HepG2 (cell line): ENCODE data around the gene SYNC. TPM values are rescaled to one million over a fixed set of nuclear protein-coding genes. Genes with fewer than 3 reads are reported as not detected.

Experiments
- BHLHE40 ChIP-seq: IDR thresholded peaks from 2 replicates; pipeline ENCODE4 v1.6.1; 2011; ENCODE audit warnings: low read length, improper control_type of control experiment
- CCDC6 ChIP-seq: sonication (generic); formaldehyde crosslinking; IDR thresholded peaks from 2 replicates; pipeline ENCODE4 v1.8.1; 2022; ENCODE audit warnings: mild to moderate bottlenecking, missing genetic modification reagents, moderate library complexity
- CENPBD1 ChIP-seq: sonication (generic); formaldehyde crosslinking; IDR thresholded peaks from 2 replicates; pipeline ENCODE4 v1.8.0; 2022; ENCODE audit warnings: missing genetic modification reagents, low read depth, mild to moderate bottlenecking, borderline replicate concordance
- FOXJ3 ChIP-seq: sonication (generic); formaldehyde crosslinking; IDR thresholded peaks from 2 replicates; pipeline ENCODE4 v1.4.0; 2020; ENCODE audit warnings: missing genetic modification reagents, mild to moderate bottlenecking, borderline replicate concordance
- HNRNPUL1 ChIP-seq: fragments of 200-400 bp; formaldehyde crosslinking; IDR thresholded peaks from 2 replicates; pipeline ENCODE4 v1.6.1; 2017; ENCODE audit warnings: low read depth, mild to moderate bottlenecking, low read length, moderate library complexity
- MAFF ChIP-seq: IDR thresholded peaks from 2 replicates; pipeline ENCODE4 v1.6.1; 2011; ENCODE audit warnings: low read depth, low read length, improper control_type of control experiment
- MATR3 ChIP-seq: sonication (generic); formaldehyde crosslinking; IDR thresholded peaks from 2 replicates; pipeline ENCODE4 v1.4.0; 2020; ENCODE audit warnings: missing genetic modification reagents
- MLXIP ChIP-seq: sonication (generic); formaldehyde crosslinking; IDR thresholded peaks from 2 replicates; pipeline ENCODE4 v1.9.0; 2021; ENCODE audit warnings: missing genetic modification reagents, borderline replicate concordance
- PHF5A ChIP-seq: IDR thresholded peaks from one replicate; pipeline ENCODE4 v1.6.1; 2018; ENCODE audit warnings: low read depth, missing genetic modification reagents; ENCODE audit not compliant: unreplicated experiment
- POLR2AphosphoS2 ChIP-seq: IDR thresholded peaks from 2 replicates; pipeline ENCODE4 v1.6.1; 2011; ENCODE audit warnings: low read depth, low read length, improper control_type of control experiment
- RBAK ChIP-seq: sonication (generic); formaldehyde crosslinking; IDR thresholded peaks from 2 replicates; pipeline ENCODE4 v1.5.1; 2020; ENCODE audit warnings: mild to moderate bottlenecking, missing genetic modification reagents
- REXO4 ChIP-seq: sonication (generic); formaldehyde crosslinking; IDR thresholded peaks from 2 replicates; pipeline ENCODE4 v1.8.0; 2022; ENCODE audit warnings: missing genetic modification reagents, mild to moderate bottlenecking, borderline replicate concordance
- SKIL ChIP-seq: sonication (generic); formaldehyde crosslinking; IDR thresholded peaks from 2 replicates; pipeline ENCODE4 v1.8.0; 2022; ENCODE audit warnings: missing genetic modification reagents, mild to moderate bottlenecking, moderate library complexity, borderline replicate concordance
- TCF7 ChIP-seq: sonication (generic); IDR thresholded peaks from 2 replicates; pipeline ENCODE4 v1.6.1; 2016; ENCODE audit warnings: antibody characterized with exemption, low read depth
- TSC22D2 ChIP-seq: sonication (generic); formaldehyde crosslinking; IDR thresholded peaks from 2 replicates; pipeline ENCODE4 v1.5.1; 2020; ENCODE audit warnings: missing genetic modification reagents, mild to moderate bottlenecking, borderline replicate concordance
- ZBTB25 ChIP-seq: IDR thresholded peaks from 2 replicates; pipeline ENCODE4 v1.6.1; 2018; ENCODE audit warnings: missing genetic modification reagents
- ZBTB42 ChIP-seq: sonication (generic); formaldehyde crosslinking; IDR thresholded peaks from 2 replicates; pipeline ENCODE4 v1.5.0; 2020; ENCODE audit warnings: mild to moderate bottlenecking, missing genetic modification reagents
- ZNF234 ChIP-seq: sonication (generic); formaldehyde crosslinking; conservative IDR thresholded peaks from 2 replicates; pipeline ENCODE4 v1.5.1; 2020; ENCODE audit warnings: mild to moderate bottlenecking, missing genetic modification reagents
- polyA plus RNA-seq, 8 experiments: library from polyadenylated mRNA; depleted of rRNA in 3 of 8; stranded (reverse) in 7 of 8; unstranded in 1 of 8; fragments of >200 nt; fragmentation: Illumina TruSeq in 4 of 8; extraction: Trizol in 4 of 8; gene quantifications; 2 replicates each; pipeline versions ENCODE4 v1.2.1 to v1.2.3, GENCODE V29; 2011 to 2016; ENCODE audit warnings: low read depth in 4 of 8, missing spikeins in 1 of 8, mixed read lengths in 1 of 8; ENCODE audit not compliant: insufficient read depth in 1 of 8
- total RNA-seq, 5 experiments: library from RNA; depleted of rRNA; stranded (reverse); fragments of >200 nt; fragmentation: Illumina TruSeq; extraction: Trizol; gene quantifications; 2 replicates each; pipeline ENCODE4 v1.2.3, GENCODE V29; 2016; ENCODE audit warnings: low read depth in 1 of 5
- TF ChIP-seq, protein P1 (sequence below): sonication (generic); formaldehyde crosslinking; IDR thresholded peaks from 2 replicates; pipeline ENCODE4 v1.4.0; 2020; ENCODE audit warnings: mild to moderate bottlenecking, missing genetic modification reagents

The SYNC gene
- total and polyA plus RNA-seq, 2 of the 13 experiments (the other 11 are each of a cell fraction or from before 2014, with no cell fraction given) = 2.4 to 5.4 TPM

- TF ChIP-seq MLXIP (CRISPR knock-in tag) = no peak
- no peak for TF ChIP-seq MAFF
- no peak for TF ChIP-seq TCF7
- TF ChIP-seq ZNF234 (CRISPR knock-in tag) = no peak
- no peak for TF ChIP-seq TSC22D2 (CRISPR knock-in tag)
- no peak for TF ChIP-seq HNRNPUL1
- TF ChIP-seq SKIL (CRISPR knock-in tag) = no peak
- TF ChIP-seq, protein P1, sequence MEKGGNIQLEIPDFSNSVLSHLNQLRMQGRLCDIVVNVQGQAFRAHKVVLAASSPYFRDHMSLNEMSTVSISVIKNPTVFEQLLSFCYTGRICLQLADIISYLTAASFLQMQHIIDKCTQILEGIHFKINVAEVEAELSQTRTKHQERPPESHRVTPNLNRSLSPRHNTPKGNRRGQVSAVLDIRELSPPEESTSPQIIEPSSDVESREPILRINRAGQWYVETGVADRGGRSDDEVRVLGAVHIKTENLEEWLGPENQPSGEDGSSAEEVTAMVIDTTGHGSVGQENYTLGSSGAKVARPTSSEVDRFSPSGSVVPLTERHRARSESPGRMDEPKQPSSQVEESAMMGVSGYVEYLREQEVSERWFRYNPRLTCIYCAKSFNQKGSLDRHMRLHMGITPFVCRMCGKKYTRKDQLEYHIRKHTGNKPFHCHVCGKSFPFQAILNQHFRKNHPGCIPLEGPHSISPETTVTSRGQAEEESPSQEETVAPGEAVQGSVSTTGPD (CRISPR knock-in tag) = no peak
- TF ChIP-seq CCDC6 (CRISPR knock-in tag) = no peak
- no peak for TF ChIP-seq BHLHE40
- no peak for TF ChIP-seq ZBTB25
- TF ChIP-seq FOXJ3 (CRISPR knock-in tag) = no peak; the same call in 1 of the 2 replicates
- no peak for TF ChIP-seq CENPBD1 (CRISPR knock-in tag)
- no peak for TF ChIP-seq RBAK
- peak; percentile 56 for TF ChIP-seq PHF5A (CRISPR knock-in tag)
- TF ChIP-seq POLR2AphosphoS2 = no peak
- no peak for TF ChIP-seq REXO4 (CRISPR knock-in tag)
- TF ChIP-seq ZBTB42 (CRISPR knock-in tag) = no peak
- no peak for TF ChIP-seq MATR3 (CRISPR knock-in tag)
These were observed 52.3 kb downstream of the SYNC start, which contains the start of gene ZBTB8OS (continued) for GRCh38 chr1:32650248-32650751.
